Renal cortical epithelial cell (primary cell): ENCODE data around the gene OR4D6. TPM values are rescaled to one million over a fixed set of nuclear protein-coding genes. Genes with fewer than 3 reads are reported as not detected.
"Not testable (repeated sequence)": the region's sequence is repeated elsewhere in the genome, so short reads cannot be mapped to it uniquely, and the experiment has no call there.

Source experiments
- DNase-seq: peaks from one replicate; pipeline ENCODE4 v3.0.0-alpha.2; 2011; ENCODE audit warnings: low read depth
- total RNA-seq: library from RNA; depleted of rRNA; stranded (reverse); fragments of >200 nt; gene quantifications from 2 replicates; pipeline ENCODE4 v1.2.3, GENCODE V29; 2014

The OR4D6 gene
- not detected in 2 replicates for total RNA-seq

DNA sequence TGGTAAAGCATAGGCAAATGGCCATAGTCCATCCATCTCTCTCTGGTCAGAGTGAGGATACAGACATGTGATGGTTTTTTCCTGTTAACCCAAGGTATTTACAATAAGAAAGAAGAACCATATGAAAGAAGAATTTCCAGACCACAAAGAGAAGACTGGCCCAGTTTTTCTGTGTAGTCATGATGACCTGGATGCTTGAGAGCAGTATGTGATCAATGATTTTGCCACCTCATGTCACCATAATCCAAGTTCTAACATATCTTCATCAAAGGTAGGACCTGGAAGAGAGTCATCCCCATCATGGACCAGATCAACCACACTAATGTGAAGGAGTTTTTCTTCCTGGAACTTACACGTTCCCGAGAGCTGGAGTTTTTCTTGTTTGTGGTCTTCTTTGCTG lies at the start of gene OR4D6:
TSS of gene OR4D6 (plus strand) at position 301 of the 400 bp plus-strand sequence. CDS start at position 301, 0 bp downstream.
- DNase-seq: no peak

DNA sequence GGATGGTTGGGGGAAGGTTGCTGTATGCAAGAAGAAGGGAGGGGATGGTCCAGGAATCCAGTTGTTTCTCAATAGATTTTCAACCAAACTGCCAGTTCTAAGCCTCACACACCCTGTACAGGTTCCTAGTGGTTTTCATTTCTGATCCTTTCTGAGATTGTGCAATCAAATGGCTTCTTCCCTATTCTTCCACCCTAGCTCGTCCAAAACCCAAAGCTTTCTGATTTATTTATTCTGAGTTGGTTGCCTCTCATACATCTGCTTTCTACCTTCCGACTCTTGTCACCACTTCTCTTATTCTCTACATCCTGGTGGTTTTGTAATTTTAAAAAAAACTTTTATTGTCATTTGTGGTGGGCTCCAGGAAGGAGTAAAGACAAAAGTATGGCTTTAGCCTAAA lies 43.1 kb upstream of the OR4D6 start:
- no peak for DNase-seq

DNA sequence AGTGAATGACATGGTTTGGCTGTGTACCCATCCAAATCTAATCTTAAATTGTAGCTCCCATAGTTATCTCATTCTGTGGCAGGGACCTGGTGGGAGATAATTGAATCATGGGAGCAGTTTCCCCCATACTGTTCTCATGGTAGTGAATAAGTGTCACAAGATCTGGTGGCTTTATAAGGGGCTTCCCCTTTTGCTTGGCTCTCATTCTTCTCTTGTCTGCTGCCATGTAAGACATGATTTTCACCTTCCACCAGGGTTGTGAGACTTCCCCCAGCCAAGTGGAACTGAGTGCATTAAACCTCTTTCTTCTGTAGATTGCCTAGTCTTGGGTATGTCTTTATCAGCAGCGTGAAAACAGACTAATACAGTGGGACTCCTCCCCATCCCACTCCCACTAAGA lies 41.6 kb upstream of the OR4D6 start:
- no peak for DNase-seq

DNA sequence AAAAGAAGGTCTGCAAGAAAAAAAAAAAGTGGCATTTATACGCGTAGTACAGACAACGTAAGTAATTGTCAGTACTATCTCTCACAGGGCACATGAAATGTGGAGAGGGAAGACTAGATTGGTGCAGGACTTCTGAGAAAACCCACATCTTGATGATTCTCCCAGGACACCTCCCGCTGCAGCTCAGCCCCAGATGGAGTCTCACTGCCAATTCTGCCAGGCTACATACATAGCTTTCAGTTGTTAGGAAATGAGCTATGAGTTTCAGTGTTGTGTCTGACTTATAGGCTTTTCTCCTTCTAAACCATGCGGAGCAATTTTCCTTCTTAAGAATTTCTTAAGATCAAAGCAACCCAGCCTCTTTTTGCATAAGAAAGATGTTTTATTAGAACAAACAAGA lies 40.1 kb upstream of the OR4D6 start:
- DNase-seq: no peak

DNA sequence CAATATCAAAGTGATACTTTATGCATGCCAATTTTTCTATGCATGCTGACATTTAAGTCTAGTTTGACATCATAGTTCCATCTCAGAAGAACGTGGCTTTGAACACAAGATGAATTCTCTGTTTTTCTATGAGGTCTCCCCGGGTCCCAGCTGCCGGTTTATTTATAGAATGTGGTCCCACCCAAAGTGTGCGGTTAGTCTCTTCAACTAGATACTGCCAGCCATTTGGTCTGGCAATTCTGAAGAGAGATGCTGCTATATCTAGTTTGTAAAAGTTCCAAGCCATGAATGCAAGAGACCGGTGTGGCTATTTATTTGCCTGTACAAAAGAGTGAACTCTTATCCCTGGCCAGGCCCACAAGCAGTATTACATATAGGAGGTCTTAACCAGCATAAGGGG lies 39.7 kb upstream of the OR4D6 start:
- DNase-seq: no peak

DNA sequence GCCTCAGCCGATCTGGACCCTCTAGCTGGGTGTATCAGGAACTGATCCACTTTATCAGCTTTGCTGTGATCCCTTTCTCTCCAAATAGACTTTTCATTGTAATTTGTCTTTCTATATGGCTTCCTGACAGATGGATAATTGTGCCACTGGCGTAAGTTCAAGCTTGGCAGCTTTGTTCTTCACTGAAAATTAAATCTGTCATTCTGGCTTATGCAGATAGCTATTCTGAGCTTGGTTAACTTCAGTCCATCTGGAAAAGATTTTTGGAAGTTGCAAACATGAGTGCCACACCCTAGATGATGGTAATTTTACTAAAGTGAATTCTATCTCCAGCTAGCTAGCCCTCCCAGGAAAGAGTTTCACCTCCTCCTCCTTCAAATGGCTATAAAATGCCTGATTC lies 38.6 kb upstream of the OR4D6 start:
- no peak for DNase-seq

DNA sequence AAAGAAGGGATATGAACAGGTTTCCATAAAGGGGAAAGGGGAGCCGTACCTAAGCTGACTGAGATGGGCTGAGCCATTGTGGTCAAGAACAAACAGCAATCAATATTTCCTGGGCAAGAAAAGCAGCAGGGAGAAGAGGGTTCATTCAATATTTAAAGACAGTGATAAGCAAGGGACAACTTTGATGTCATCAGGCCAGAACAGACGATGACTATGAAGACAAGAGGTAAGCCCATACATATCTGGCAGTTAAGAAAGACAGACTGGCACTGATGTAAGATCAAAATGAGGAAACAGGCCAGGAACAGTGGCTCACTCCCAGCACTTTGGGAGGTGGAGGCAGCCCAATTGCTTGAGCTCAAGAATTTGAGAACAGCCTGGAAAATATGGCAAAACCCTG lies 32.9 kb upstream of the OR4D6 start:
- no peak for DNase-seq

DNA sequence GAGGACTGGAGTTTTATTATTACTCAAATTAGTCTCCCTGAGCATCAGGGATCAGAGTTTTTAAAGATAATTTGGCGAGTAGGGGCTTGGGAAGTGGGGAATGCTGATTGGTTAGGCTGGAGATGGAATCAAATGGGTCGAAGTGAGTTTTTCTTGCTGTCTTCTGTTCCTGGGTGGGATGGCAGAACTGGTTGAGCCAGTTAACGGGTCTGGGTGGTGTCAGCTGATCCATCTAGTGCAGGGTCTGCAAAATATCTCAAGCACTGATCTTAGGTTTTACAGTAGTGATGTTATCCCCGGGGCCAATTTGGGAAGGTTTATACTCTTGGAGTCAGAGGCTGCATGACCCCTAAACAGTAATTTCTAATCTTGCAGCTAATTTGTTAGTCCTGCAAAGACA lies 31.6 kb upstream of the OR4D6 start:
- DNase-seq: no peak

DNA sequence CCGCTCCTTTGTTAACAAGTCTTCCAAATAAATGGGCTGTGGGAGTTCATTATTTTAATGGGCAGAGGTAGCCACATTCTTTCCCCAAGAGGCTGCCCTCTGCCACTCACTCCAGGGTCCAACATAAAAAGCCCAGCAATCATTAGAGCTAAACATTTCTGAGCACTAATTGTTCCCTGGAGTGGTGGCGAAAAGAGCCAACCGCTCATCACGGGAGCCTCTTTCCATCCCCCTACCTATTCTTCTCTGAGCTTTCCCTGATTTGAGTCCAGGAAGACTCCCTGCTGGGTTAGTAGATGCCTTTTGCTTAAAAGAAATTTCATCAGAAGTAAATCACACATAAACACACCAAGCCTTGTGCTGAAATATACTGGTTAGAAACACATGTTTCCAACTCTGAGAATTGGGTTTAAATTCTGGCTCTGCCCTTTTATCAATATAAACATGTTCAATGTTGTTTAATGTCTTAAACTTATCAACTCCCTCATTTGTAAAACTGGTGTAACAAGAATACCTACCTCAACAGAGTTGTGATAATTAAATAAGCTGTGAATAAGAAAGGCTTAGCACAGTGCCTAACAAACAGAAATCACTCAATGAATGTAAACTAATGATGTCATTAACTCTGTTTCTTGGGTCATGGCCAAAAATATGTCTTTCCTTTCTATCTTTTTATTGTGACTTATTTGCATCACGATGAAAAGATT lies 30.2 kb upstream of the OR4D6 start, which contains the start of gene OR5A2:
TSS of gene OR5A2 (minus strand) at position 53 of the 707 bp plus-strand sequence. CDS start 3,460 bp downstream, outside the sequence.
- no peak for DNase-seq

DNA sequence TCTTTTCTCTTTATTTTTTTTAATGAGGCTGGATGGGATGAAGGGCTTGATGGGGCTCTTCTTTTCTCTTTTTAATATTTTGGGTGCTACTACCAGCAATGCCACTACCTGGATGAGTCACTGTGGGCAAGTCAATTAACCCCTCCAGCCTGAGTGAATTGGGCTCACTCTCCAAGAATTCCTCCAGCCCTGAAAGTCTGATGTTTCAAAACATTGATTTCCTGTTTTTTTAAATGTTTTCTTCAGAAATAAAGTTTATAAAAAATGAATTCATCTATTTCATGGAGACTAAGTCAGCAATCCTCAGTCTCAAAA lies 29.7 kb upstream of the OR4D6 start:
- DNase-seq: no peak

DNA sequence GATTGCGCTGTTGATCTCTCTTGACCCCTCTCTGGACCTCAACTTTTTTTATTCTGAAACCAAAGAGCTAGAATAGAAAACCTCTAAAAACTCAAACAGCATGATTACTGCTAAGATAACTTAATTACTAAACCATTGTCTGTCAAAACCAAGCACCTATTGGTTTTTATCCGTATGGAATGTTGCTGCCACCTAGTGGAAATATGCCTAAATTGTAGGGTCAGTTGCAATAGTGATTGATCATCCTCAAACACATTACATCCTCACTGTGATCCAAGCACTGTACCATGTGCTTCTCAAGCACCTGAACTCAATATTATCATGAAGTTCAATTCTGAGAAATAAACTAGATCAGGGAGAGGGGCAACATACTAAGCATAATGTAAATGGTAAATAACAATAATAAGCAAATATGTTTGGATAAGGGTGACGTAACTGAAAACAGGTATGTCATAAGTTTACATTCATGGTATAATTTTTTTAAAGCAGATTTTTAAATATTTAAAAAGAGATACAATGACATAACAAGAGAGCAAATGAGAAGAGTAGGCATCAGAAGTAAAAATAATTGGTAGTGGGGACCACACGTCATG lies 26.7 kb upstream of the OR4D6 start:
- DNase-seq: peak; percentile 52

DNA sequence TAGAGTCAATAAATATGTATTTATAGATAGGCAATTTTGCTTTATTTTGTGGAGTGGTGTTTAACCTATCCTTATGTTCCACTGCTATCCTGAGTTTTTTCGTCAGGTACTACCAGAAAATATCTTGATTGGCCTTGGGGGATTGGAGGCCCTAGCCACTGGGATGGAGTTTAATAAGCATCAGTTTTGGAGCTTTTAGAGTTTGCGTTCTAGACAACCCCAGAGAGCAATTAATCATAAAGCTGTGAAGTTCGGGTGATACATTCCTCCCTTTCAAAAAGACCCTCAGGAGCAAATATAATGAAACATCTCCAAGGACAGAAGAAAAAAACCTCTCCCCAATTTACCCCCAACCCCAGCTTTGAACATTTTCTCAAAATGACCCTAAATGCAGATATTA lies 20.6 kb upstream of the OR4D6 start, which contains the start of gene OR5A1:
TSS of gene OR5A1 (plus strand) at position 301 of the 400 bp plus-strand sequence. CDS start 6,700 bp downstream, outside the sequence.
- no peak for DNase-seq

DNA sequence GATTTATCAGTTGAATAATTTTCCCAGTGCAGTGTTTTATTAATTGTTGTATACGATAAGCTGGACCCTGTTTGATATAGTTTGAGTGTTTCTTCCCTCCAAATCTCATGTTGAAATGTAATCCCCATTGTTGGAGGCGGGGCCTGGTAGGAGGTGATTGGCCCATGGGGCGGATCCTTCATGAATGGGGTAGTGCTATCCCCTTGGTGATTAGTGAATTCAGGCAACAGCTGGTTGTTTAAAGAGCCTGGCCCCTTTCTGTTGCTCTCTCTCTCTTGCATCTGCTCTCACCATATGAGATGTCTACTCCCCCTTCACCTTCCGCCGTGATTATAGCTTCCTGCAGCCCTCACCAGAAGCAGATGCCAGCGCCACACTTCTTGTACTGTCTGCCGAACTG lies 19.0 kb upstream of the OR4D6 start:
- DNase-seq: no peak

DNA sequence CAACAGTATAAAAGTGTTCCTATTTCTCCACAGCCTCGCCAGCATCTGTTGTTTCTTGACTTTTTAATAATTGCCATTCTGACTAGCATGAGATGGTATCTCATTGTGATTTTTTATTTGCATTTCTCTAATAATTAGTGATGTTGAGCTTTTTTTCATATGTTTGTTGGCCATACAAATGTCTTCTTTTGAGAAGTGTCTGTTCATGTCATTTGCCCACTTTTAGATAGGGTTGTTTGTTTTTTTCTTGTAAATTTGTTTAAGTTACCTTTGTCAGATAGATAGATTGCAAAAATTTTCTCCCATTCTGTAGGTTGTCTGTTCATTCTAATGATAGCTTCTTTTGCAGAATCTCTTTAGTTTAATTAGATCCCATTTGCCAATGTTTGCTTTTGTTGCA lies 11.1 kb upstream of the OR4D6 start:
- DNase-seq: not testable (repeated sequence)

DNA sequence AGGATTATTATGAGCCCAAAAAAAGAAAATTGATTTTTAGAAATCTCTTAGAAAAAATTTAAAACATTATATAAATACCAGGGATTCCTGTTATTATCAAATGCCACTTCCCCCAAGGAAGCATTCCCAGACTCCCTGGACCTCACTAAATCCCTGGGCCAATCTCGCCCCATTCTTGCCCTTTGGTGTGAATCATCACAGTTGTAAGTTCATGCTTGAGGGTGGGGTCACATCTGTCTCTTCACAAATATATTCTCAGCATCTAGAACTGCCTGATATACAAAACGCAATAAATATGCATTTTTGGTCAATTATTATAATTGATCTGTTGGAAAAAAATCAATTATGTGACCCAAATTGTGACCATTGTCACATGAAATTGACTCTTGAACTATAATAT lies 8.3 kb upstream of the OR4D6 start:
- DNase-seq: no peak

DNA sequence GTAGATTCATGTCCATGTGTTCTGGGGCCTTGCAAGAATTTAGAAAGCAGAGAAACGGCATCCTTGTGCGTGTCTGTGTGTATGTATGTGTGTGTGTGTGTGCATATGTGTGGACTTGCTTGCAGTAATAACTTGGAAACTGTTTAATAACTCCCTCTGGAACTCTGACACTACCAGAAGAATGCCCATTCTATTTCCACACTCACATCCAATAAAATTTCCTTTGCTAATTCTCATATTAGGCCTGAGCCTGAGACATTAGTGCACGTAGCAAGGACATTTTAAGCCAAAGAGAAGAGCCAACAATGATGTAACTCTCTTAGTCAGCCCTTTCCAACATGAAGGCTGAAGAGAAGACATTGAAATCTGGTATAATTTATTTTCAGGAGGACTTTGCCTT lies 3.2 kb downstream of the OR4D6 start:
- no peak for DNase-seq

DNA sequence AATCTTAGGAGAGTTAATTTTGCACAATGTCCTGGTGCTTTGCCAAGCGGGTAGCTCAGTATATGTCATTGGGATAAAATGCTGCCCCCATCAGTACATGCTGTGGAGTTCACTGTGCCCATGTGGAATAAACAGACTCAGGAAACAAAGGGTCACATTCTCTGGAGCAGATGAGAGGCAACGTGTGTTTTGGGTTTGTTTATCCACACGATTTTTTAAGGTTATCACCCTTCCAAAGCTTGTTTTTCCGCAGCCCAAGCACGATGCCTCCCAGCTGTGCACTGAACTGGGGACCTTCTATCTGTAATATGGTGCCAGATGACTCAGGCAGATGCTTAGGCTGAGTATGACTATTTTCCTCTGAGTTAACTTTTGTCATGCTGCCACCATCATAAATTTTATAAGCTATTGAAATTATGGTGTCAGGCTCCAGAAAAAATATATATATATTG lies 6.5 kb downstream of the OR4D6 start:
- no peak for DNase-seq

DNA sequence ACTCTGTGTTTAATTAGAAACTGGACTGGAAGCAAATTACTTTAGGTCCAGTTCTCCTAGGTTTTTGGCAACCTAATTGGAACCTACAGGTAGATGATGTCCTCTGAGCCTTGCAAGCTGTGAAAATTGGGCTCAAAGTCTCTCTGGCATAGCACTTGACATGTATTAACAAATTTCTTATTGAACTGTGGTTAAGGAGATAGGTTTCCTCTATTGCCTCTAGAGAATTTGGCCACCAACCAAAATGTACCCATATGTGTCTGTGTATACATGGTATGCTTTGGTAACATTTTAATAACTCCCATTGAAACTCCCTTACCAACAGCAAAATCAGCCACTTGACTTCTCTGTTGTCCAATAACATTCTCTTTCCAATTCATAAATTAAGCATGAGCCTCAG lies 16.3 kb downstream of the OR4D6 start, which contains the start of gene OR4D10:
TSS of gene OR4D10 (plus strand) at position 301 of the 400 bp plus-strand sequence. CDS start 4,115 bp downstream, outside the sequence.
- DNase-seq: no peak

DNA sequence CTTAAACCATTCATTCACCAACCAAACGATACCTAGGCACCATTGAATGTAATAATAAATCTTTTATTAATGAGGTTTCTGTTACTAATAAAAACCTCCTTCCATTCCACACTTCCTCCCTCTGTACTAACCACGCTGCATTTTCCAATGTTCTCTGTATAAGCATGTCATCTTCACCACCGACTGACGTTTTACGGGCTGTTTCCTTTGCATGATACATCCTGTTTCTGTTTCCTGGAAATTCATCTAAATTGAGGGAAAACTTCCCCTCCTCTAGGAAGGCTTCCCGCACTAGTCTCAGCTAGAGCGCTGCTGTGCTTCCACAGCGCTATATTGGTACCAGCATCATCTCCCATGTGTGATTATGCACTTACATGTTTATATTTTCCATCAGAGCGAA lies 18.4 kb downstream of the OR4D6 start:
- DNase-seq: no peak

DNA sequence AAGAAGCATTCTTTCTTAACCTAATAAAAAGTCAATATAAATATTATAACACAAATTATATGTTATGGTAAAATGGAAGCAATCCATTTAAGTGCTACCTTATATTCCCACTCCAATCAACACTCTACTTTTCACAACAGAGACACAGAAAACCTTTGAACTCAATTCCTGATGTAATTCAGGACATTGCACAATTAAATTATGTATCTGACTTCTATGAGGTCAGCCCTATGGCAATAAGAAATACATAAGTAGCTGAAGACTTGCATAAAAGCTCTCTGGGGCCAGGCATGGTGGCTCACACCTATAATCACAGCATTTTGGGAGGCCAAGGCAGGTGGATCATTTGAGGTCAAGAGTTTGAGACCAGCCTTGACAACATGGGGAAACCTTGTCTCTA lies 23.1 kb downstream of the OR4D6 start:
- no peak for DNase-seq

DNA sequence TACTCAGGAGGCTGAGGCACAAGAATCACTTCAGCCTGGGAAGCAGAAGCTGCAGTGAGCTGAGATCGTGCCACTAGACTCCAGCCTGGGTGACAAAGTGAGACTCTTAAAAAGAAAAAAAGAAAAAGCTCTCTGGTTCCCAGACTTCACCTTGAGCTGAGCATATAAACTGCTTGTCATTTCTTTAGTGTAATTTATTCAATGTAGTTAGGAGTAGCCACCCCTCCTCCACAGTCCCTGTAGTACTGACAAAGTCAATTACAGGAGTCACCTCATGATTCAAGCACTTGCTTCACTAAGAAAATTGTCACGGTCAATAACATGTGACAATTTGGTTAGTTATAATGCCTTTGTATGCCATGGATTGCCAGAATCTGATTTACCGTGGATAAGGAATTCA lies 23.6 kb downstream of the OR4D6 start:
- no peak for DNase-seq

DNA sequence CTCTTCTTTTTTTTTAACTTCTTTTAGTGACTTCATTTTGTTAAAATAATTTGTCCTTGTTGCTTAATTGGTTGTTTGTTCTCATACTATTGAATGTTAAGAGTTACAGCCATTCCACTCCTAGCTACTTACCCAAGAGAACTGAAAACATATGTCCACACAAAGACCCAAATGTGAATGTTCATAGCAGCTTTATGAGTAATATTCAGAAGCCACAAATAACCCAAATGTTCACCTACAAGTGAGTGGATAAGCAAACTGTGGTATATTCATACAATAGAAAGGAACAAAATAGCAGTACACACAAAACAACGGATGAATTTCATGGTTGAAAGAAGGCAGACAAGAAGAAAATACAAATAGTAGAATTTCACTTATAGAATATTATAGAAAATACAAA lies 45.2 kb downstream of the OR4D6 start:
- DNase-seq: no peak

DNA sequence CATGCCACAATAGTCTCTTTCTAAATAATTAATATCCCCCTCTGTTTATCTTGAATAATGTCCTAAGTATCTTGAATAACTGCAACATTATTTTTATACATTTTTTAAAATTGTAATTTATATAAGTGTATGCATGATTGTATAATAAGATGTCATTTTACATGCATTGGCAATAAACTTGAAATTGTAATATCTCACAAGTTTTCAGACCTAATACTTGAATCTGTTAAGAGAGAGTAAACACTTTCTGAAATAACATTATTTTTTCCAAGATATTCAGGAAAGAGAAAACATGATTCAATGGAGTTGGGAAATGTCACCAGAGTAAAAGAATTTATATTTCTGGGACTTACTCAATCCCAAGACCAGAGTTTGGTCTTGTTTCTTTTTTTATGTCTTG lies 46.5 kb downstream of the OR4D6 start, which contains the start of gene OR4D11:
TSS of gene OR4D11 (plus strand) at position 301 of the 400 bp plus-strand sequence. CDS start at position 301, 0 bp downstream.
- no peak for DNase-seq
